Breast epithelium (tissue), 3 donors: ENCODE measurements around the gene GRIK4.

Experiments
- POLR2A ChIP-seq: fragments of 450-650 bp; IDR thresholded peaks from one replicate; pipeline ENCODE4 v1.6.1; 2016; ENCODE audit warnings: antibody characterized with exemption, mild to moderate bottlenecking, moderate library complexity
- POLR2AphosphoS5 ChIP-seq, 3 donors: sonication (generic); formaldehyde crosslinking; IDR thresholded peaks; one replicate each; pipeline ENCODE4 v1.6.1; 2017; ENCODE audit warnings: antibody characterized with exemption in 3 of 3
- TF ChIP-seq, protein P1 (sequence below), 3 donors: fragments of 450-650 bp; IDR thresholded peaks; one replicate each; pipeline ENCODE4 v1.5.1; 2016 to 2017; ENCODE audit warnings: antibody characterized with exemption in 3 of 3, mild to moderate bottlenecking in 3 of 3, moderate library complexity in 3 of 3

DNA sequence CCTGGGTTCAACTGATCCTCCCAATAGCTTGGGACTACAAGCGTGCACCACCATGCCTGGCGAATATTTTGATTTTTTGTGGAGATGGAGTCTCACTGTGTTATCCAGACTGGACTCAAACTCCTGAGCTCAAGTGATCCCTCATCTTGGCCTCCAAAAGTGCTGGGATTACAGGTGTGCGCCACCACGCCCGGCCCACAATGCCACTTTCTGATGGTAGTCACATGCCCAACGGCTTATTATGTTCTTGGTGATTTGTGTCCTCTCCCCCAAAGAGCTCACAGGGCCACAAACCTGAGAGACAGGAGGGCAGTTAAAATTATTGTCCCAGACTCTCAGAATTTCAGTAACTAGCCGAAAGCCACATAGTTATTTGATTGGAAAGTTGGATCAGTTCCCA is 9.6 kb downstream of the GRIK4 start:
- TF ChIP-seq POLR2A (no peak), POLR2AphosphoS5 (IDR thresholded peaks at IDR 0.05) (no peak)
- TF ChIP-seq, protein P1, sequence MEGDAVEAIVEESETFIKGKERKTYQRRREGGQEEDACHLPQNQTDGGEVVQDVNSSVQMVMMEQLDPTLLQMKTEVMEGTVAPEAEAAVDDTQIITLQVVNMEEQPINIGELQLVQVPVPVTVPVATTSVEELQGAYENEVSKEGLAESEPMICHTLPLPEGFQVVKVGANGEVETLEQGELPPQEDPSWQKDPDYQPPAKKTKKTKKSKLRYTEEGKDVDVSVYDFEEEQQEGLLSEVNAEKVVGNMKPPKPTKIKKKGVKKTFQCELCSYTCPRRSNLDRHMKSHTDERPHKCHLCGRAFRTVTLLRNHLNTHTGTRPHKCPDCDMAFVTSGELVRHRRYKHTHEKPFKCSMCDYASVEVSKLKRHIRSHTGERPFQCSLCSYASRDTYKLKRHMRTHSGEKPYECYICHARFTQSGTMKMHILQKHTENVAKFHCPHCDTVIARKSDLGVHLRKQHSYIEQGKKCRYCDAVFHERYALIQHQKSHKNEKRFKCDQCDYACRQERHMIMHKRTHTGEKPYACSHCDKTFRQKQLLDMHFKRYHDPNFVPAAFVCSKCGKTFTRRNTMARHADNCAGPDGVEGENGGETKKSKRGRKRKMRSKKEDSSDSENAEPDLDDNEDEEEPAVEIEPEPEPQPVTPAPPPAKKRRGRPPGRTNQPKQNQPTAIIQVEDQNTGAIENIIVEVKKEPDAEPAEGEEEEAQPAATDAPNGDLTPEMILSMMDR (IDR thresholded peaks at IDR 0.05), result no peak
